22Rv1 (cell line): ENCODE measurements around the gene BNC2.

Experiments used
- ZFX ChIP-seq: fragments of 450-650 bp; IDR thresholded peaks from 2 replicates; pipeline ENCODE4 v1.6.1; 2017; ENCODE audit warnings: antibody characterized with exemption, borderline replicate concordance
- TF ChIP-seq, protein P1 (sequence below): fragments of 450-650 bp; IDR thresholded peaks from 2 replicates; pipeline ENCODE4 v1.5.1; 2017; ENCODE audit warnings: mild to moderate bottlenecking

DNA sequence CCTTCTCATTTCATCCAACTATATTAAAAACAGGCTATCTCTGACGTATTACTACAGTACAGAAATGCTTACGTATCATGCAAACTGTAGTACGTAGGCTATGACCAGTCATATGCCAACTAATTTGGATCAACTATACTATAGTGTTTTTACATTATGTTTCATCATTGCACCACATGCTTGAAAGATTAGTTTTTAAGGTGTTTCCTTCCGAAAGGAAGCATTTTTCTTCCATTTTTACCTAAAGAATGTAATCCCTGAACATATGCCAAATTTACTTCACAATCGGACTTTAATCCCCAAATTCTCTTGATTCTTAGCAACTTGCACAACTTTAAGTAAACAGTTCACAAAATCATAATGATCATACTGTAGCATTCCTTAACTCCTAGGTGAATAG is 153.9 kb downstream of the BNC2 start:
- TF ChIP-seq, protein P1, sequence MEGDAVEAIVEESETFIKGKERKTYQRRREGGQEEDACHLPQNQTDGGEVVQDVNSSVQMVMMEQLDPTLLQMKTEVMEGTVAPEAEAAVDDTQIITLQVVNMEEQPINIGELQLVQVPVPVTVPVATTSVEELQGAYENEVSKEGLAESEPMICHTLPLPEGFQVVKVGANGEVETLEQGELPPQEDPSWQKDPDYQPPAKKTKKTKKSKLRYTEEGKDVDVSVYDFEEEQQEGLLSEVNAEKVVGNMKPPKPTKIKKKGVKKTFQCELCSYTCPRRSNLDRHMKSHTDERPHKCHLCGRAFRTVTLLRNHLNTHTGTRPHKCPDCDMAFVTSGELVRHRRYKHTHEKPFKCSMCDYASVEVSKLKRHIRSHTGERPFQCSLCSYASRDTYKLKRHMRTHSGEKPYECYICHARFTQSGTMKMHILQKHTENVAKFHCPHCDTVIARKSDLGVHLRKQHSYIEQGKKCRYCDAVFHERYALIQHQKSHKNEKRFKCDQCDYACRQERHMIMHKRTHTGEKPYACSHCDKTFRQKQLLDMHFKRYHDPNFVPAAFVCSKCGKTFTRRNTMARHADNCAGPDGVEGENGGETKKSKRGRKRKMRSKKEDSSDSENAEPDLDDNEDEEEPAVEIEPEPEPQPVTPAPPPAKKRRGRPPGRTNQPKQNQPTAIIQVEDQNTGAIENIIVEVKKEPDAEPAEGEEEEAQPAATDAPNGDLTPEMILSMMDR, result no peak
- TF ChIP-seq ZFX, result no peak
